ENCODE results near the gene METTL1. TPM values are rescaled to one million over a fixed set of nuclear protein-coding genes. Genes with fewer than 3 reads are reported as not detected.

Gene METTL1
- total RNA-seq, 1 donor, result 5.2 TPM

GRCh38 chr12:57752668-57753000 lies 19.3 kb downstream of the METTL1 start:
- no peak for DNase-seq (ENCODE audit: low read depth)
- TF ChIP-seq, protein P1, sequence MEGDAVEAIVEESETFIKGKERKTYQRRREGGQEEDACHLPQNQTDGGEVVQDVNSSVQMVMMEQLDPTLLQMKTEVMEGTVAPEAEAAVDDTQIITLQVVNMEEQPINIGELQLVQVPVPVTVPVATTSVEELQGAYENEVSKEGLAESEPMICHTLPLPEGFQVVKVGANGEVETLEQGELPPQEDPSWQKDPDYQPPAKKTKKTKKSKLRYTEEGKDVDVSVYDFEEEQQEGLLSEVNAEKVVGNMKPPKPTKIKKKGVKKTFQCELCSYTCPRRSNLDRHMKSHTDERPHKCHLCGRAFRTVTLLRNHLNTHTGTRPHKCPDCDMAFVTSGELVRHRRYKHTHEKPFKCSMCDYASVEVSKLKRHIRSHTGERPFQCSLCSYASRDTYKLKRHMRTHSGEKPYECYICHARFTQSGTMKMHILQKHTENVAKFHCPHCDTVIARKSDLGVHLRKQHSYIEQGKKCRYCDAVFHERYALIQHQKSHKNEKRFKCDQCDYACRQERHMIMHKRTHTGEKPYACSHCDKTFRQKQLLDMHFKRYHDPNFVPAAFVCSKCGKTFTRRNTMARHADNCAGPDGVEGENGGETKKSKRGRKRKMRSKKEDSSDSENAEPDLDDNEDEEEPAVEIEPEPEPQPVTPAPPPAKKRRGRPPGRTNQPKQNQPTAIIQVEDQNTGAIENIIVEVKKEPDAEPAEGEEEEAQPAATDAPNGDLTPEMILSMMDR (IDR thresholded peaks at IDR 0.05; ENCODE audit: insufficient read depth, low read depth, low read length), result no peak
- H3K4me3 ChIP-seq (ENCODE audit: low read depth, low read length), result peak overlapping the region; percentile 39

DNA sequence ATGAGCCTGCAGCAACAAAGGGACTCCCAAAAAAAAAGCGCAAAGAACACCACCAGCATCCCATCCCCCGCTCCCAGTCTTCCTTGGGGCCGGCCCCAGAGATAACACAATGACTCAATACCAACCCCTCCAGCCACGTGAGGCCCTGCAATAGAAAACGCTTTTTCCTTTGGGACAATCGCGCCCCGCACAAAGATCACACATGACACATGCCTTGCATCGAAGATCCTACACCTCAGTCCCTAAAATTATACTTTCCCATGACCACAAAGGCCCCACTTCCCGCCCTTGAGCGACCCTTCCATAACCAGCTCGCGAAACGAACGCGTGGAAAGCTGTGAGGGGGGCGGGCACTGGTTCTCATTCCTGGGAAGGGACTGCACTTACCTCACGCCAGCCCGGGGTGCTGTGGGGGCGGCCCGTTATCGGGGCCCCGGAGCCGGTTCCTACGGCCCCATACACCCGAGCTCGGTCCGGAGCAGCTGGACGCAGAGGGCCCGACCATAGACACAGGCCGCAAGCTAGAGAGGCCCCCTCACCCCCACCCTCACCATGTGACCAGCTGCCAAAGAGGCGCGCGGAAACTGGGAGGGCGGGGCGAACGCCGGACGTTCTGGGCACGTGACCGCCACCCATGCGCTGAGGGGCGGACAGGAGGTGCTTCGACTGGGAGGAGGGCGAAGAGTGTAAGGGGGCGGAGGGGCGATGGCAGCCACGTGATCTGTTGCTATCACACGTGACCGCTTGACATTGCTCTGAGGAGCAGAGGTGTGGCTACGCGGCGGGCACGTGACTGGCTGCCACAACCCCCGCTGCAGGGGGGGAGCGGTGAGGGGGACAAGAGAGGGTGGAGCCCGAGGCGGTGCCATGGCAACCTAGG lies 19.9 kb downstream of the METTL1 start, which contains the start of gene CDK4:
Gene CDK4, minus strand, starts transcription at position 523 of the 880 bp plus-strand sequence. CDS start 593 bp downstream, outside the sequence.
- TF ChIP-seq, protein P1 (IDR thresholded peaks at IDR 0.05; ENCODE audit: insufficient read depth, low read depth, low read length), result no peak
- peak; percentile 100 for DNase-seq (ENCODE audit: low read depth)

GRCh38 chr12:57751432-57751787 lies 20.5 kb downstream of the METTL1 start:
- TF ChIP-seq, protein P1 (IDR thresholded peaks at IDR 0.05; ENCODE audit: insufficient read depth, low read depth, low read length), result no peak
- H3K4me3 ChIP-seq (ENCODE audit: low read depth, low read length), result peak overlapping the region; percentile 73
- DNase-seq (ENCODE audit: low read depth), result no peak

More for the DNA sequence above, 19.9 kb downstream of the METTL1 start, which contains the start of gene CDK4:
- peak within 1 kb of the TSS; percentile 73 for H3K4me3 ChIP-seq (ENCODE audit: low read depth, low read length)

- H3K4me3 ChIP-seq (ENCODE audit: low read depth, low read length), result peak overlapping the region; percentile 73
- no peak for DNase-seq (ENCODE audit: low read depth)
- TF ChIP-seq, protein P1 (IDR thresholded peaks at IDR 0.05; ENCODE audit: insufficient read depth, low read depth, low read length), result no peak
Observed at GRCh38 chr12:57750561-57751431, 21.1 kb downstream of the METTL1 start.

DNA sequence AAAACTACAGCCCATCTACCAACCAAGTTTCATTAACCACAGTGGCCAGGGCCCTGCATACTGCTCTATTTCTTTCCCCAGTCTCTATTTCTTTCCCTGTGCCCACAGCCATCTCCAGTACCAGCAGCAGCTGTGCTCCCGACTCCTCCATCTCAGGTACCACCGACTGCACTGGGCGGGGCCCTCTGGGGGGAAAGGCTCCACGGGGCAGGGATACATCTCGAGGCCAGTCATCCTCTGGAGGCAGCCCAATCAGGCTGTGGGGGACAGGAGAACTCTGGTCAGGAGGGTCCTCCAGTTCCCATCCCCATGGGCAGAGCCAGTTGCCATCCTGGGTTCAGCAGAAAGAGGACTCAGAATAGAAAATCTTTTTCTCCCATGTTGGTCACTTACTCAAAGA lies 22.8 kb downstream of the METTL1 start:
- TF ChIP-seq, protein P1 (IDR thresholded peaks at IDR 0.05; ENCODE audit: insufficient read depth, low read depth, low read length), result no peak
- H3K4me3 ChIP-seq (ENCODE audit: low read depth, low read length), result no peak overlapping the region
- no peak for DNase-seq (ENCODE audit: low read depth)

- H3K4me3 ChIP-seq (ENCODE audit: low read depth, low read length), result peak overlapping the region; percentile 99
- TF ChIP-seq, protein P1 (IDR thresholded peaks at IDR 0.05; ENCODE audit: insufficient read depth, low read depth, low read length), result no peak
- no peak for DNase-seq (ENCODE audit: low read depth)
Observed at GRCh38 chr12:57746025-57746424, 25.9 kb downstream of the METTL1 start.

Data from fibroblast of villous mesenchyme (primary cell).